ENCODE measurements around the gene GON4L.
A peak's percentile ranks its signal among the peaks of the same experiment; 100 is the strongest.
"Not testable (repeated sequence)": the region's sequence is repeated elsewhere in the genome, so short reads cannot be mapped to it uniquely, and the experiment has no call there.

GON4L gene

DNA sequence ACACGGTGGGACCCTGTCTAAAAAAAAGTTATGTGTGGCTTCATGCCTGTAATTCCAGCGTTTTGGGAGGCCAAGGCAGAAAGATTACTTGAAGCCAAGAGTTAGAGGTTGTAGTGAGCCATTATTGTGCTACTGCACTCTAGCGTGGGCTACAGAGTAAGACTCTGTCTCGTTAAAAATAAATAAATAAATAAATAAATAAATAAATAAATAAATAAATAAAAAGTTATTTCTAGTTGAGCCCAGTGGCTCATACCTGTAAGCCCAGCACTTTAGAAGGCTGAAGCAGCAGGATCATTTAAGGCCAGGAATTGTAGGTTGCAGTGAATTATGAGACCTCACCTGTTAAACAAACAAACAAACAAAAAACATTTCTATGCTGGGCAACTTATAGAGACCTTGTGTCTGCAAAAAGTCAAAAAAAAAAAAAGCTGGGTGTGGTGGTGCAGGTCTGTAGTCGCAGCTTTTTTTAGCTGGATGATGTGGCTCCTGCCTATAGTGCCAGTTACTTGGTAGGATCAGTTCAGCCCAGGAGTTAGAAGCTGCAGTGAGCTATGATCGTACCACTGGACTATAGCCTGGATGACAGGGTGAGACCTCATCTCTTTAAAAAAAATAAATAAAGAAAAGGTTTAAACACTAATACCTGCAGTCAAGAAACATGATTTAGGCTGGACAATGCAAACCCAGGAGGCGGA, 25.6 kb downstream of the GON4L start:
- DNase-seq (ENCODE audit: insufficient read length, low spot score) (no peak), FAIRE-seq (no peak)
- no peak for TF ChIP-seq POLR2A (IDR thresholded peaks at IDR 0.05; ENCODE audit: low read depth, low read length)

DNA sequence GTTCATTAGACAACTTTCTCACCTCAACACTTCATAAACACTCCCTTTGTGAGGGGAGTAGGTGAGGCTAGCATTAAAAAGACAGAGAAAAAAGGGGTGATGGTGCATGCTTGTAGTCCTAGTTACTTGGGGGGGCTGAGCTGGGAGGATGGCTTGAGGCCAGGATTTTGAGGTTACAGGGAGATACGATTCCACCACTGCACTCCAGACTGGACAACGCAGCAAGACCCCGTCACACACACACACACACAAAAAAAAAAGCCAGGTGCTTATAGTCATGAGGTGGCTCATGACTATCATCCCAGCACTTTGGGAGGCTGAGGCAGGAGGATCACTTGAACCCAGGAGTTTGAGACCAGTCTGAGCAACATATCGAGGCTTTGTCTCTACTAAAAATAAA, 29.6 kb downstream of the GON4L start:
- DNase-seq (ENCODE audit: insufficient read length, low spot score) (no peak), FAIRE-seq (no peak)
- no peak for TF ChIP-seq POLR2A (IDR thresholded peaks at IDR 0.05; ENCODE audit: low read depth, low read length)

DNA sequence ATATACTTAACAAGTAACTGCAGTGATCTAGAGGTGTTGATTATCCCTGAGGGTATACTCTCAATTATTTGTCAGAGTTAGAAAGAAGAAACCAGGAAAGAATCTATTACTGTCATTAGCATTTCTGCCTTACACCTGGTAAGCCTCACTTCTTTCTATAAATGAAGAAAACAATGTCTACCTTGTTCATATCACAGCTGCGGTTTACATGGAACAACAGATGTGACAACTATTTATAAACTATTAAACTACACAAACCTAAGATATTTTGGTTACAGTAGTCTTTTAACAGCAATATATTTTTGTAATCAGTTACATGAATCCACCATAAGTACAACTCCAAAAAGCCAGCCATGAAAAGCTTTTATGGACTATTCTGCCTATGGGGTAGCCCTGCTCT, 40.7 kb downstream of the GON4L start:
- TF ChIP-seq POLR2A (IDR thresholded peaks at IDR 0.05; ENCODE audit: low read depth, low read length), result no peak
- no peak for DNase-seq (ENCODE audit: insufficient read length, low spot score)
- FAIRE-seq, result no peak

DNA sequence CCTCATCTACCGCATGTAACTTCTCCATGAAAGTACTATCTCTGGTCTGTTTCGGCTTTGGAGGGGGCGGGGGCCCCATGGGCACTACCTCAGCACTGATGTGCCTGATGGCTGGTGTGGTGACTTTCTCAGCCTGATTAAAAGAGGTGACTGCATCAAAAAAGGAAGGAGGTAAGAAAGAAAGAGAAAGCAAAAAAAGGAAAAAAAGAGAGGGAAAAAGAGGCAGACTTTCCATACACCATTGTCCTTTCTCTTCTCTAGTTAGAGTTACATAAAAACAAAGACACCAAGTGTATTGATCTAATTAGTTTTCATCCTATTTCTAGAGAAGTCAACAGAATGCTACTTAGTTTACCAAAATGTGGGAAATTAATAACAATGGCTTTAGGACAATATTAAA, 43.3 kb downstream of the GON4L start:
- no peak for FAIRE-seq
- no peak for DNase-seq (ENCODE audit: insufficient read length, low spot score)
- TF ChIP-seq POLR2A (IDR thresholded peaks at IDR 0.05; ENCODE audit: low read depth, low read length), result no peak

DNA sequence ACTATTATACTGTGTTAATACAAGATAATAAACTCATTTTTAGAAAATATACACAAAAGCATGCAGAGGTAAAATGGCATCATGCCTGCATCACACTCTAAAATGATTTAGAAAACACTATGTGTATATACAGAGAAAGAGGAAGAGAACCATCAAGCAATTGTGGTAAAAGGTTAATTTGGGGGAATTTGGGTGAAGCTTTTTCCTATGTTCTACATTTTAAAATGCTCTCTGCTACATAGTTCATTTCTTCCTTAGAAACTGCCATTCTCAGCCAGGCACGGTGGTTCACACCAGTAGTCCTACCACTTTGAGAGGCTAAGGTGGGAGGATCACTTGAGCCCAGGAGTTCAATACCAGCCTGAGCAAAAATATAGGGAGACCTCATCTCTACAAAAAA, 44.1 kb downstream of the GON4L start:
- TF ChIP-seq POLR2A (IDR thresholded peaks at IDR 0.05; ENCODE audit: low read depth, low read length), result no peak
- FAIRE-seq, result no peak
- no peak for DNase-seq (ENCODE audit: insufficient read length, low spot score)

DNA sequence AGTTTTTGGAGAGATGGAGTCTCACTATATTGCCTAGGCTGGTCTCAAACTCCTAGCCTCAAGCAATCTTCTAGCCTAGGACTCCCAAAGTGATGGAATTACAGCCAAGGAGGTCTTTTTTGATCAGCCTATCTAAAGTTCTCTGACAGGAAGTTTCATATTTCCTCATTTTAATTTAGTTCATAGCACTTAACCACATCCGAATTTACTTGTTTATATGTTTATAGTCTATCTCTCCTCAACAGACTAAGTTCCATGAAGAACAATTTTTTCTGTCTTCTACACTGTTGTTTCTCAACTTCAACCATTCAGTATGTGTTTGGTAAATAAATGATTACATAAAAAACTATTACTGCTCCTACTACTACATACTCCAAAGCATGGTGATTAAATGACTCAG, 47.9 kb downstream of the GON4L start:
- no peak for TF ChIP-seq POLR2A (IDR thresholded peaks at IDR 0.05; ENCODE audit: low read depth, low read length)
- no peak for DNase-seq (ENCODE audit: insufficient read length, low spot score)
- FAIRE-seq, result no peak

DNA sequence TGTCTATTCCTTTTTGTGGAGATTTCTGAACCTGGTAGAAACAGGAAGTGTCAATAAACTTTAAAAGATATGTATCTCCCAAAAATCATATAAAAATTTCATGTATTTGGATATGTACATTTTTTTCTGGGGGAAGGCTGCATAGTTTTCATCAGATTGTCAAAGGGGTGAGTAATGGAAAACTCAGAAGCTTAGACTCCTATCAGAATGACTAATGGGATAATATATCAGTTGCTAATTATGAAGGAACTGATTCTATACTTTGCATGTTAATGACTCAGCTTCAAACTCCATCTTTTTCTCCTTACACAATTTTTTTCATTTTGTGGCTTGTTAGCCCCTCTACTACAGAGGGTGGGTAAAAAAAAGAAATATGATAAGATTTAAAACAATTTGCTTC, 55.9 kb downstream of the GON4L start:
- FAIRE-seq (no peak), DNase-seq (ENCODE audit: insufficient read length, low spot score) (no peak)
- no peak for TF ChIP-seq POLR2A (IDR thresholded peaks at IDR 0.05; ENCODE audit: low read depth, low read length)

DNA sequence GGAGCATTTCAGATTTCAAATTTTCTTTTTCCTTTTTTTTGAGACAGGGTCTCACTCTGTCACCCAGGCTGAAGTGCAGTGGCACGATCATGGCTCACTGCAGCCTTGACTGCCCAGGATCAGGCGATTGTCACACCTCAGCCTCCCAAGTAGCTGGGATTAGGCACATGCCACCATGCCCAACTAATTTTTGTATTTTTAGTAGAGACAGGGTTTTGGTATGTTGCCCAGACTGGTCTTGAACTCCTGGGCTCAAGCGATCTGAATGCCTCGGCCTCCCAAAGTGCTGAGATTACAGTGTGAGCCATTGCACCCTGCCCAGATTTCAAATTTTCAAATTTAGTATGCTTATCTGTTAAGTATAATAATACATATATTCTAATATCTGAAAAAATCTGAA, 61.4 kb downstream of the GON4L start:
- not testable (repeated sequence) for FAIRE-seq; DNase-seq (ENCODE audit: insufficient read length, low spot score)

DNA sequence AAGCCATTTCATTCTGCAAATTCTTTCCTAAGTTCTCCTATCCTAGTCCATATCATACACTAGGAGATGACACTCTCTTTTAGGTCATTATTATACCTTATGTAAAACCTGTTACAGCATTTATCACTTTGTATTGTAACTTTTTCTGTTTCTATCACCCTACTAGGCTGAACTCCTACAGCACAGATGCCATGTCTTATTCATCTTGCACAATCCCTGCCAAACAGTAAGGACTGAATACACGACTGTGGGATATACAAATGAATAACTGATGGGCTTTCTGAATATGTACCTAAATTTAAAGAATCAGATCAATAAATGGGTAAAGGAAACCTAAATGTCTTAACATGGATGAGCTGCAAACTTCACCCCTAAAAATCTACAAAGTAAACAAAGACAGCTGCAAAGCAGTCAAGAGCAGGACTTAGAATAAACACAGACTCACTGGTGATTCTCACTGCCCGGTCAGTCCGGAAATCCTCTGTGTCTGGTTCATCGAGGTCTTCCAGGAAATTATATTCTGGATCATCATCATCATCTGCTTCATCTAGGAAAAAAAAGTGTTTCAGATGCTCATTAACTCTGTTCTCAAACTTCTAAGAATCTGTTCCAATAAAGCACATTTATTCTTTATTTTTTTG, 62.3 kb downstream of the GON4L start:
- DNase-seq (ENCODE audit: insufficient read length, low spot score) (no peak), FAIRE-seq (no peak)
- no peak for TF ChIP-seq POLR2A (IDR thresholded peaks at IDR 0.05; ENCODE audit: low read depth, low read length)

DNA sequence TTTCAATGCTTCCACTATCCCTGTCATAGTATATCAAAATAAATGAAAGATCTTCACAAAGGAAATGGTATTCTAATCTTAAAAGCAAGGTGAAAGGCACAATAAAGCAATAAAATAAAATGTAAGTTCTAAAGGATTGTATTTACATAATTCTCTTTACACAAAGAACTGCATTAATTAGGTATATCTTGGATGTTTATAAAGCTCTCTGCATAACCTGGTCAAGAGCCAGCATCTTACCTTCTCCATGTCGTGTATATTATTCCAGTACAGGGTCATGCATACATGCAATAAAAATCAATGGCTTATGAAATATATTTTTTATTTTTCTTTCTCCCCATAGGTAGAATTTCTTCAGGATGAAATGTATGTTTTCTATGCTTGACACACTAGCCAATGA, 63.8 kb downstream of the GON4L start:
- TF ChIP-seq POLR2A (IDR thresholded peaks at IDR 0.05; ENCODE audit: low read depth, low read length), result no peak
- FAIRE-seq, result no peak
- no peak for DNase-seq (ENCODE audit: insufficient read length, low spot score)

DNA sequence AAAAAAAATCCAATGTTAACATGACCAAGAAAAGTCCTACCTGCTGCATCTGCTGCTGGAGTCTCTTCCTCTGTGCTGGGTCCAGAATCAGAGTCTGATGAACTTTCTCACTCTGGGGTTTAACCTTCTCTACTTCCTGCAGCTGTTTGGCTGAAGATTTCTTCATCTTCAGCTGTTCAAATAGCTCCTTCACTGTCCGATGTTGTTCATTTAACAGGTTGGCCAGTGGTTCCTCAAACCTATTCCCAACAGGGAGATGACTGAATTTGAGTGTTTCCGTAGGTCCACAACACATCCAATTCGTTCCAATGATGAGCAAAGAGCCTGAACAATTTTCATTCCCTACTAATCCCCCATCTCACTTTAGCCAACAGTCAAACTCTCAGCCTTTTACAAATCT, 79.4 kb downstream of the GON4L start:
- no peak for DNase-seq (ENCODE audit: insufficient read length, low spot score)
- FAIRE-seq, result no peak
- no peak for TF ChIP-seq POLR2A (IDR thresholded peaks at IDR 0.05; ENCODE audit: low read depth, low read length)

DNA sequence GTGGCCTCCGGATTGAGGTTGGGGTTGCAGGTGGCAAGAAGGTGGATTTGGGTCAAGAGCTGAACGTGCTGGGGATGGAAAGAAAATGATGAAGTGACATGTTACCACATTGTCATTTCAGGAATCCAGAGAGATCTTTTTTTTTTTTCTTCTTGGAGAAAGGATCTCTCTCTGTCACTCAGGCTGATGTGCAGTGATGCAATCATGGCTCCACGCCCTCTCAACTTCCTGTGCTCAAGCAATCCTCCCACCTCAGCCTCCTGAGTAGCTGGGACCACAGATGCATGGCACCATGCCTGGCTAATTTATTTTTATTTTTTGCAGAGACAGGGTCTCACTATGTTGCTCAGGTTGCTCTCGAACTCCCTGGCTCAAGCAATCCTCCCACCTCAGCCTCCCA, 80.6 kb downstream of the GON4L start:
- no peak for DNase-seq (ENCODE audit: insufficient read length, low spot score)
- TF ChIP-seq POLR2A (IDR thresholded peaks at IDR 0.05; ENCODE audit: low read depth, low read length), result no peak
- FAIRE-seq, result no peak

DNA sequence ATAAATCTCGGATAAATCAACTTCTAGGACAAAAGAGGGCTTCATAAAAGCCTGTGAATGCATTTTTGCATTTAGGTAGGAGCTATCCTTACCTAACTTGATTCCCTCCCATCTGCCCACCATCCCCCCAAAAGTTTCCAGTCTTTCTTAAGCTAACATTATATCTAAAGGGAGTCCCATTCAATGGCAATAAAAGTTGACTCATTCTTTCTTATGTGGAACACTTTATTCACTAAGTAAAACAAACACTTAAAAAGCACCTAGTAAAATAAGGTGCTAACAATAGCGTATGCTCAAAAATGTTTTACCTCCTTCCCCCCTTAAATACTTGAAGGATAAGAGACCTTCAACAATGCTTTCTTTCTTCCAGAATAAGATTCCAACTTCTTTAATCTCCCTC, 83.8 kb downstream of the GON4L start:
- DNase-seq (ENCODE audit: insufficient read length, low spot score) (no peak), FAIRE-seq (no peak)
- TF ChIP-seq POLR2A (IDR thresholded peaks at IDR 0.05; ENCODE audit: low read depth, low read length), result no peak

DNA sequence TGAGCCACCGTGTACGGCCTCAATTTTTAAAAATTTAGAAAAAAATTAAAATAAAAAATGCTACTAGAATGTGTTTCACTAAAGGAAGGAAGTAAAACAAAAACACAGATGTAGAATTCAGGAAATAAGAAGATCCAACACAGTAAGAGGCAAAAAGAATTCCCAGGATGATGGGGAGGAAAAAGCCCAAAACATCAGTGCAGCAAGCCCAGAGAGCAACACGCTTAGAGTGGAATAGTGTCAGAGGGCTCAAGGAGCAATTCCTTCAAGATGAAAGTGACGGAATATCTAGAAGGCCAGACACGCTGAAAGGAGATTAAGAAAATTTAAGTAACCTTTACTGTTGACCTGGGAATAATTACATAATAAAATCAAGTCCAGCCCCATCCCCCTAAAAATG, 87.8 kb downstream of the GON4L start:
- no peak for TF ChIP-seq POLR2A (IDR thresholded peaks at IDR 0.05; ENCODE audit: low read depth, low read length)
- FAIRE-seq (no peak), DNase-seq (ENCODE audit: insufficient read length, low spot score) (no peak)

DNA sequence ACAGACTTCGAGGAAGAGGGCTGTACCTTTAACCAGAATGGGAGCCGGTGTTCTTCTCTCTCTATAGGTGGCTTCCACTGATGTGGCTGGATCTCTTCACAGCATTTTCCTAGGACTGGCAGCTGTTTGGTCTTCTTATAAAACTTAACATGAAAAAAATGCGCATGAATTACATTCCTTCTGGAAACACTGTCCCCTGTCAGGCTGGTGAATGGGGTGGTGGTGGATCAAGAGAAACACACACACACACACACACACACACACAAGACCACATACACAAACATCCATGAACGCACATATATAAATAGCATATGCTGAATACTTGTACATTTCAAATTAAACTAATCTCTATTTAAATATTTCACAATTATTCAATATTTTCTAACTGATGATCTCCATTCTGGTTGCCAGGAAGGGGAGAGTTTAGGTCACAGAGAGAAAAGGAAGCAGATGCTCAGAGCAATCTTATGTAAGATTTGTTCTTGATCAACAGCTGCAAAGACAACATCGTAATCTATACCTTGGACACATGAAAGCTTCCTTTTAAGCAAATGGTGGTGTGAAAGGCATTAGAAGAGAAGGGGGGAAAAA, 89.5 kb downstream of the GON4L start:
- not testable (repeated sequence) for DNase-seq (ENCODE audit: insufficient read length, low spot score); FAIRE-seq

DNA sequence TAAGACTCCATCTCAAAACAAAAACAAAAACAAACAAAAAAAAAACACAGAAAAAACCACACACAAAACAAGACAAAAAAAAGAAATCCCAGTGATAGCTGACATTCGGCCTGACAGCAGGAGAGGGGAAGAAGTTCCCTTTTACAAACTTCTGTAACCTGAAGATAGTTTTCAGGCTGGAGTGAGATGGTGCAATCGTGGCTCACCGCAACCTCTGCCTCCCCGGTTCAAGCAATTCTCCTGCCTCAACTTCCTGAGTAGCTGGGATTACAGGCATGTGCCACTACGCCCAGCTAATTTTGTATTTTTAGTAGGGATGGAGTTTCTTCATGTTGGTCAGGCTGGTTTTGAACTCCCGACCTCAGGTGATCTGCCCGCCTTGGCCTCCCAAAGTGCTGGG, 93.0 kb downstream of the GON4L start:
- not testable (repeated sequence) for DNase-seq (ENCODE audit: insufficient read length, low spot score); FAIRE-seq

DNA sequence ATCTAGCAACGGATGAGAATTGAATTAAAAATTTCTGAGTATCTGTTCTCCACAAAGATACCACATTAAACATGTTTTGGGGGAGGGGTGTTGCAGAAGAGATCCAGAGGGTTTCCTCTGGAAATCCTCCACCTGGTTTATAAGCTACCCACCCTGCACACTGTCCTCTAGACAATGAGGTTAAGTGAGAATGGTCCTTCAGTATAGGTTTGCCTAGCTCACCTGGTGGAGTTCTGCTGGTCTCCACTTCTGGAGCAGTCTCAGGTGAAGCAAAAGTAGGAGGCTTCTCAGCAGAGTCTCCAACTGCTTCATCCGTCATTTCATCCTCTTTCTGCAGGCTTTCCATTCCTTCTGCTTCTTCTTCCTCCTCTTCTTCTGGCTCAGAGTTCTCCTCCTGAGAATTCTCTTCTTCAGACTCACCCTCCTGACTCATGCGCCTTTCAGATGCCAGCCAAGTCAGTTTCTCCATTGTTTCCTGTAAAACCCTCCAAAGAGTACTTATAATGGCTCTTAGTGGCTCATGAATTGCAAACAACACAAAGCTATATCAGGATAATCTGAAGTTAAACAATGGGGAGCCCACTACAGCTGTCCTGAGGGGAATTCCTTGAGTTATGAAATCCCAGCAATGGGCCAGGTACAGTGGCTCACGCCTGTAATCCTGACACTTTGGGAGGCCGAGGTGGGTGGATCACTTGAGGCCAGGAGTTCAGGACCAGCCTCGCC, 93.8 kb downstream of the GON4L start:
- FAIRE-seq (peak; percentile 84), DNase-seq (ENCODE audit: insufficient read length, low spot score) (peak; percentile 33)

All from H54 (cell line).